HEK293T (cell line): ENCODE measurements around the gene EPHB2.

ENCODE experiments used
- BHLHE40 ChIP-seq: fragments of 450-650 bp; IDR thresholded peaks from 2 replicates; pipeline ENCODE4 v1.6.1; 2016; ENCODE audit warnings: mild to moderate bottlenecking, moderate library complexity, borderline replicate concordance
- CTBP1 ChIP-seq: fragments of 450-650 bp; IDR thresholded peaks from 2 replicates; pipeline ENCODE4 v1.6.1; 2016; ENCODE audit warnings: borderline replicate concordance
- FOXM1 ChIP-seq: fragments of 450-650 bp; IDR thresholded peaks from 2 replicates; pipeline ENCODE4 v1.6.1; 2017; ENCODE audit warnings: mild to moderate bottlenecking, borderline replicate concordance
- HDGF ChIP-seq: fragments of 450-650 bp; IDR thresholded peaks from 2 replicates; pipeline ENCODE4 v1.6.1; 2017; ENCODE audit warnings: antibody characterized with exemption, borderline replicate concordance
- SP1 ChIP-seq: fragments of 450-650 bp; IDR thresholded peaks from 2 replicates; pipeline ENCODE4 v1.6.1; 2017
- SUZ12 ChIP-seq: fragments of 450-650 bp; IDR thresholded peaks from 2 replicates; pipeline ENCODE4 v1.6.1; 2016; ENCODE audit warnings: mild to moderate bottlenecking
- TF ChIP-seq, protein P1 (sequence below): fragments of 450-650 bp; IDR thresholded peaks from 2 replicates; pipeline ENCODE4 v1.6.1; 2016

DNA sequence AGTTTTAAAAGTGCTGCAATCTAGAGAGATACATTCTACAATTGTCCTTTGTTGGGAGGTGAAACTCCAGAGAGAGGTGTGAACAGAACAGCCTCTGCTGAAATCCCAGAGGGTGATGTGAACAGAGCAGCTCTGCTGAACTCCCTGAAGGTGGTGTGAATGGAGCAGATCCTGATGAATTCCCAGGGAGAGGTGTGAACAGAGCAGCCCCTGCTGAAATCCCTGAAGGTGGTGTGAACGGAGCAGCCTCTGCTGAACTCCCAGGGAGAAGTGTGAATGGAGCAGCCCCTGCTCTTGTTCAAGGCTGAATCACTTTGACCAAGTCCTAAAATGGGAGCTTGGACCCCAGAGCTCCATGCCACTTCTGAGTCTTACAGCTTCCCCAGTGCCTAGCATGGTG is 167.3 kb downstream of the EPHB2 start:
- TF ChIP-seq SUZ12 (no peak), BHLHE40 (no peak), SP1 (no peak), CTBP1 (no peak), FOXM1 (no peak), HDGF (no peak)
- TF ChIP-seq, protein P1, sequence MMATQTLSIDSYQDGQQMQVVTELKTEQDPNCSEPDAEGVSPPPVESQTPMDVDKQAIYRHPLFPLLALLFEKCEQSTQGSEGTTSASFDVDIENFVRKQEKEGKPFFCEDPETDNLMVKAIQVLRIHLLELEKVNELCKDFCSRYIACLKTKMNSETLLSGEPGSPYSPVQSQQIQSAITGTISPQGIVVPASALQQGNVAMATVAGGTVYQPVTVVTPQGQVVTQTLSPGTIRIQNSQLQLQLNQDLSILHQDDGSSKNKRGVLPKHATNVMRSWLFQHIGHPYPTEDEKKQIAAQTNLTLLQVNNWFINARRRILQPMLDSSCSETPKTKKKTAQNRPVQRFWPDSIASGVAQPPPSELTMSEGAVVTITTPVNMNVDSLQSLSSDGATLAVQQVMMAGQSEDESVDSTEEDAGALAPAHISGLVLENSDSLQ = no peak
